Glomerular endothelial cell (primary cell): Measurements from ENCODE around the gene OR2AT4. TPM values are rescaled to one million over a fixed set of nuclear protein-coding genes. Genes with fewer than 3 reads are reported as not detected.
"Not testable (repeated sequence)": the region's sequence is repeated elsewhere in the genome, so short reads cannot be mapped to it uniquely, and the experiment has no call there.

Experiments
- DNase-seq: peaks from one replicate; pipeline ENCODE4 v3.0.0-alpha.2; 2011; ENCODE audit warnings: low read depth, low spot score; ENCODE audit errors: extremely low read depth
- total RNA-seq: library from RNA; depleted of rRNA; stranded (reverse); fragments of >200 nt; gene quantifications from 2 replicates; pipeline ENCODE4 v1.2.3, GENCODE V29; 2015

The OR2AT4 gene
- total RNA-seq: not detected in 2 replicates

DNA sequence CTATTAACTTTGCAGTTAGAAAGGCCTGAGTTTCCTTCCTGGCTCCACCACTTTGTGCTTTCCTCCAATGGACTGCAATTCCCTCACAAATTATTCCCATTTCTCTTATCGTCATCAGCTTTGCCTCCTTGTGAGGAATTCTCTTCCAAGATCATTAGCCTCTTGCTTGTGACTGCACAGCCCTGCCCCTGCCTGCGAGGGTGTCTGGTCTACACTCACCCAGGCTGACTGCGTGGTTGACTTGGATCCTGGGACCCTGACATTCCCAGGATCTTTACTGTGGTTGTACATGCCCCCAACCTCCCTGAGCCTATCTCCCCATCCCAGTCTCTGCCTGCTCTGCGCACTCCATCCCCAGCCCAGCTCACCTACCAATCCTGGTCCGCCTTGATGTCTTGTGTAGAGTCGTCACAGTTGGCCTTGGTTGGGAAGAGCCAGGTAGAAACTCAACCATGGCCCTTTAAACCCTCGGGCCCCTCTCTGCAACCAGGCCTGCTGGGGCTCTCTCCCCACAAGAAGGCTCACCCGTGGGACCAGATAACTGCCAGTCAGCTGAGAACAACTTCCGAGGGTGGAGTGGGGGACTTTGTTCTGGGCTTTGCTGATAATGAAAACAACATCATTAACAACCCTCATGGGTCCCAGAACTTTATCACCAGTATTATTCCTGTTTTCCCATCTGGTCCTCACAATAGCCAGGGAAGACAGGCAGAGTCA lies at the start of gene OR2AT4:
Gene OR2AT4, minus strand, starts transcription at position 421 of the 717 bp plus-strand sequence.
- no peak for DNase-seq

DNA sequence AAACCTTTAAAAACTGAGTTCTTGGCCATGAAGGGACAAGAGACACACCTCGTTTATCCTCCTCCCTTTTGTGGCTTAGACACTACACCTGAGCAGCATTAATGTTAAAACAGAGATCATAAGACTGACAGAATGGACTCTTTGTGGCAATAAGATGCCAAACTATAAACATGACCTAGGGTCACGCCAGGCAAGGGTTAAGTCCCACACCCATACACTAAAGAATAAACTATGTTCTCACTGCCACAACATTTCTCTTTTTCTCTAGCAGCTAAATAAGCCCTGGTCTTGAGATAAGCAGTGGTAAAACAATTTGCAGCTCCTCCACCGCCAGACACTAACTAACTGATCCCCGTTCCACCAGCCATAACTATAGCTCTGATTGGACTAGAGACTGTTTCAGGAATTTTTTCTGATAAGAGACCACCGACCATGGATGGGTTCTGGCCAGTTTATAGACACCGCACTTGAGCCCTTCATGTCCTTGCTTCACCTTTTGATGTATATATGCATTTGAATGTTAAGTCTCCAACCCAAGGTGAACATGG lies 49.4 kb upstream of the OR2AT4 start:
- DNase-seq: no peak

DNA sequence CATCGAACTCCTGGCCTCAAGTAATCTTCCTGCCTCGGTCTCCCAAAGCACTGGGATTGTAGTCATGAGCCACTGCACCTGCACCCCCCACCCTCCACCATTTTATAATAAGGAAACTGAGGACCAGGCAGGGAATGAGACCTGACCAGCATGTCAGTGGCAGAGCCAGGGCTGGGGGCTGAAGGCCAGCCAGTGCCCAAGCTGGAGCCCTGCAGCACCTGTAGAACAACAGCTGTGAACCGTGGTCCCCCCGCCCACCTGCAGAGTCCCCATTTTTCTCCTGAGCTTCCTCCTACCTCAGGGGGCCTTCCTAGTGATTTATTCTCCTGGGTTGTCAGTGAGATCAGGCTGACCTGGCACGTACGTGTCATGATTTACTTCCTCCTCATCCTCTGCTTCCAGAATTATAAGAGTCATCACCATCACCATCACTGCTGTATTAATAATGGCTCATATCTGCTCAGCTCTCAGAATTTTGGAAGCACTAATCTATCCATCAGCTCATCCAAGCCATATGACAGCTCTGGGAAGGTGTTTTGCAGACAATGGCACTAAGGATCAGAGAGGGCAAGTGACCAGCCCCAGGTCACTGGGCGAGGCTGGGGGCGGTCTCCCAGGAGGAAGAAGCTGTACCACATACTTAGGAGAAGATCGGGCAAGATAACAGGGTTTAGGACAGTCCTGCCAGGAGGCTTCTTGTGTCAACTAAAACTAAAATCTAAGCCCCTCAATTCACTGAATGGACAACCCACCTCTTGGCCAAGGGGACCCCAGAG lies 48.7 kb upstream of the OR2AT4 start:
- no peak for DNase-seq

- no peak for DNase-seq
These were observed 48.0 kb upstream of the OR2AT4 start for GRCh38 chr11:75144716-75145014.

GRCh38 chr11:75143420-75143731 lies 46.7 kb upstream of the OR2AT4 start:
- DNase-seq: no peak

DNA sequence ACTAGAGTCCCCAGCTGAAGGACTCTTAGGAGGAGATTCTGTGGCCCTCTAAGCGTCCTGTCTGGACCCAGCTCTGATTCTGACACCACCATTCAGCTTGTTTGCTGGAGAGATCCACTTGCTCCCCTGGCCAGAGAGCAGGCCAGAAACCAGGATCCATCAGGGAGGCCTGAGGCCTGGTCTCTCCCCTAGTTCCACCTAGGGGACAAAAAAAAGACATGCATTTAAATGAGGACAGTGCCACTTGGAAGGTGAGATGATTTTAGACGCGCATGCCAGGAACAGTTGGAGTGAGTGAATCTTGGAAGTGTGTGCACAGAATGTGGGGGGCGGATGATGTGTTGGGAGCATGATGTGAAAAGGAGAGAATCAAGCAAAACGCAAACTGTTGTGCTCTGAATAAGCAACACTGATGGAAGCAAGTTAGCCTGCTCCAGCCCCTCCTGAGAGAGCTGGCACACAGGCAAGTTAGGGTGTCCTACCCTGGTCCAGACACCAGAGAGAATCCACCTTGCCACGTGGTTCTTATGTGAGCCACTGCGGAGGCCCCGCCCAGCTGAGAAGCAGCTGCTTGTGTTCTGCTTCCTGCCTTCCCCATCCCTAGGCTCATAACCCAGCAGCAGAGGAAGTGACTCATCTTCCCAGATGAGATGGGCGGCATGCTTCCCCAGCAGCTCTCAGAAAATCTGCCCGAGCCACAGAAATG lies 46.2 kb upstream of the OR2AT4 start:
- DNase-seq: peak; percentile 47

GRCh38 chr11:75141166-75141565 lies 44.5 kb upstream of the OR2AT4 start:
- no peak for DNase-seq

DNA sequence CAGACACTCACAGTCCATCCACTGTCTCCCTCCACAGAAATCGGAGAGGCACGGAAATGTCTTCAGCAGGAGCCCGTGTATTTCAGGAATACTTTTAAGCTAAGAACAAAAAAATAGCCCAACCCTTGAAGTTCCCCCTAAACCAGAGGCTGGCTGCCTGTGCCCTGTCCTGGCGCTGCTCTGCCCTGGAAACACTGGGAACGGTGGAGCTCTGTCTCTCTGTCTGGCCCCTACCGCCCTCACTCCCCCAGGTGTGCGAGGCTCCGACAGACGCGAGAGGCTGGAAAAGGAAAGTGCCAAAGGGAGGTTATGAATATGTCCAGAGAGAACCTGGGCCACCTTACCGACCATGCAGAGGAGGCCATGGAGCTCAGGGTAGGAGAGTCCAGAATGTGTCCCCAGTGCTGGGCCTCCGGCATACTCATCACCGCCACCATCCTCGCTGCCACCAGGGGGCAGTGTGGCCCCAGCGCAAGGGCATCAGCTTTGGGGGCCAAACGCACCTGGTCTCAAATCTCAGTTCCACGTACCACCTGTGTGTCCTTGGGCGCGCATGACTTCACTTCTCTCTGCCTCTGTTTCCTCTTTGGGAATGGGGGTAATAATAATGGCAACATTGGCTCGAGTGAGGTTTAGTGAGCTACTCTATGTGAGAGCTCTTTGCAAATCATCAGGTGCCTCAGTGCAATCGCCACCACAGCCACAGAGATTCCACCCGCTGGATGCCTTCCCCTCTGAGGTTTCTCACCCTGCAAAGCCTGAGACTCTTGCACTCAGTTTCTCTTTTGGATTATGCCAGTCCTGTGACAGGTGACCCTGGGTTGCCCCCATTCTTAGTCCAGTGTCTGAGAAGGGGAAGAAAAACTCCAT lies 43.8 kb upstream of the OR2AT4 start:
- no peak for DNase-seq

DNA sequence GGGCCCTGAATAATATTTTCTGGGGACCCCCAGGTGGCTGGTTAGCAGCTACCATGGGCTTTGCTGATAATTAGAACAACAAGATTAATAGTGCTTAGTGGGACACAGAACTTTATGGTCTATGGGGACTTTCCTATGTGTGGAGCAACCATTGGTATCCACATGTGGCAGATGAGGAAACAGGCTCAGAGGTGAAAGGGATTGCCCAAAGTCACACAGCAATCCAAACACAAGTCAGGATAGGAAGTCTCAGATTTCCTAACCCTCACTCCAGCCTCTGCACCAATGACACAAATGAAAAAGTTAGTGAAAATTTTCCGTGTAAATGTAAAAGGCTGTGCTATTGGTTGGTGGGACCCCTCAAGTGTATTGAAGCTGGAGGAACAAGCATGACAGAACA lies 39.0 kb upstream of the OR2AT4 start:
- DNase-seq: no peak

- DNase-seq: no peak
These were observed 38.5 kb upstream of the OR2AT4 start for GRCh38 chr11:75135021-75135650.

DNA sequence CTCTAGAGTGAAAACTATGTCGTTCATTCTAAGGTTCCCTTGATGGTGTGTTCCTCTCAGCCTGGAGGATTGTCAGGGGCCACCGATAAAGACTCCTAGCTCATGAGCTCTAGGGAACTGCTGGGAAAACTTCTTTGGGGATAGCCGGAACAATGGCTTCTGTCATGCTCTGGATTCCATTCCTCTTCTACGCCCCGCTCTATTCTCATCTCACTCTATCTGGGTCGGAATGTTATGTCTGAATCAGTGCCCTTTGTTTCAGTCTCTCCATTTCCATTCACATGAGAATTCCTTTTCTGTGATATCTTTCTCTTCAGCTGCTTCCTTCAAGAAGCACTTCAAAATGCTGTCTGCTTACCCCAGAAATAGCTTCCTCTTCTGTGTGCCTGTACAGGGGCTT lies 37.3 kb upstream of the OR2AT4 start:
- DNase-seq: no peak

- no peak for DNase-seq
These were observed 35.4 kb upstream of the OR2AT4 start for GRCh38 chr11:75132080-75132479.

DNA sequence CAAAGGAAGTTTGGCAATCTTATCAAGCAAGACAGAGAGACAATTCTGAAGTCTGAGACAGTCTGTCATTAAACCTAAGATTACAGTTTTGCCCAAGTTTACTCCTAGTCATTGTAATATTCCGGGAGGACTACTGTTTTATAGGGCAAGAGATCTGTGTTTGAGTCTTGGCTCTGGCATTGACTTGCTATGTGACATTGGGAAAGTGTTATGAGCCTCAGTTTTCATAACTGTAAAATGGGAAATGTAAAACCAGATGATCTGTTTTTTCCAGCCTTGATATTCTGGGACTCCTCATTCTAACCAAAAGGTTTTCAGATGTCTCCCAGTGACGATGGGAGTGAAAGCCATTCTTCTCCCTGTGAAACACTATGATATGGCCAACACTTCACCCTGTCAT lies 29.9 kb upstream of the OR2AT4 start:
- no peak for DNase-seq

DNA sequence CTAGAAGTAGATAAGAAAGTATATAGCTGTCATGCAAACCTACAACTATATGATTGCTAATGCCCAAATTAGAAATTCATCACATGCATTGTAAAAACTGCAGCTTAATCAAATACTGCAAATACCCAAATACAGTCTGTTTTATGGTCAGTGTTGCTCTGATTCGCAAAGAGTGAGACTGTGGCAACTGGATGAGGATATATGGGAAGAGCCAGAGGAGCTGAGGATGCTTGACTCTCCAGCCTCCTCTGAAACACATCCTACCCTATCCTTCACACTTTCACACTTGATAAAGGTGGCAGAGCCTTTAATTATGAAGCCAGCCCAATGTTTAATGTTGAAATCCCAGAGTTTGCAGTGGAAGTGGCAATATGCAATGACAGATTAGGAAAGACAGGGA lies 21.9 kb upstream of the OR2AT4 start:
- no peak for DNase-seq

DNA sequence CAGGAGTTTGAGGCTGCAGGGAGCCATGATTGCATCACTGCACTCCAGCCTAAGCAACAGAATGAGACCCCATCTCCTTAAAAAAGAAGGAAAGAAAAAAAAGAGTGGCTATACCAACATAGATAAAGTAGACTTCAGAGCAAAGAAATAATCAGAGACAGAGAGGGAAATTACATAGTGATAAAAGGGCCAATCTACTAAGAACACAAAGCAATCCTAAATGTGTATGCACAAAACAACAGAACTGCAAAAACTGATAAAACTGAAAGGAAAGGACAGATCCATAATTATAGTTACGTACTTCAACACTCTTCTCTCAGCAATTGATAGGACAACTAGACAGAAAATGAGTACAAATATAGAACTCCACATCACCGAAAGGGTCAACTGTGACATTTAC lies 17.8 kb upstream of the OR2AT4 start:
- no peak for DNase-seq

DNA sequence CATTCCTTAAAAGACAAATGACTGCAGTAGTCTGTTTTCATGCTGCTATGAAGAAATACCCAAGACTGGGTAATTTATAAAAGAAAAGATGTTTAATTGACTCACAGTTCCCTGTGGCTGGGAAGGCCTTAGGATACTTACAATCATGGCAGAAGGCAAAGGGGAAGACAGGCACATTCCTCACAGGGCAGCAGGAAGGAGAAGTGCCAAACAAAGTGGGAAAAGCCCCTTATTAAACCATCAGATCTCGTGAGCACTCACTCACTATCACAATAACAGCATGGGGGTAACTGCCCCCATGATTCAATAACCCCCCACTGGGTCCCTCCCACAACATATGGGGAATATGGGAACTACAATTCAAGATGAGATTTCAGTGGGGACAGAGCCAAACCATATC lies 16.4 kb upstream of the OR2AT4 start:
- no peak for DNase-seq

GRCh38 chr11:75112200-75112599 lies 15.5 kb upstream of the OR2AT4 start:
- DNase-seq: no peak

- DNase-seq: no peak
These were observed 10.5 kb upstream of the OR2AT4 start for GRCh38 chr11:75107187-75107586.

- not testable (repeated sequence) for DNase-seq
These were observed 9.4 kb upstream of the OR2AT4 start for GRCh38 chr11:75105967-75106681.

GRCh38 chr11:75105462-75105925 lies 8.8 kb upstream of the OR2AT4 start:
- no peak for DNase-seq
